Right kidney (tissue), 1 donor: ENCODE measurements around the gene NAA60.
"Not testable (repeated sequence)": the region's sequence is repeated elsewhere in the genome, so short reads cannot be mapped to it uniquely, and the experiment has no call there.

ENCODE experiments used
- DNase-seq: peaks from one replicate; pipeline ENCODE4 v3.0.0-alpha.2; 2016

NAA60 gene

DNA sequence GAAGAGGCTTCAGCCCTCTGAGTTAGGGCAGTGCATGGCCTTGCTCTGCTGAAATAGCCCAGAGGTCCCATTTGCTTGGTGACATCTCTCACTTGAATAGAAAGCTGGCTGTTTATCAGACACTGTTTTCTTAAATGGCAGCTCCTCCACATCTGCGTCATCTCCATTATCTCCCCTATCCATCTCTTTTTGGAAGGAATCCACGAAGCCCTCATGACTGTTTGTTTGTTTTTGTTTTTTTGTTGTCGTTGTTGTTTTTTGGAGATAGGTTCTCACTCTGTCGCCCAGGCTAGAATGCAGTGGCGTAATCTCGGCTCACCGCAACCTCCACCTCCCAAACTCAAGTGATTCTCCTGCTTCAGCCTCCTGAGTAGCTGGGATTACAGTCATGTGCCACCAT, 16.6 kb downstream of the NAA60 start:
- no peak for DNase-seq

DNA sequence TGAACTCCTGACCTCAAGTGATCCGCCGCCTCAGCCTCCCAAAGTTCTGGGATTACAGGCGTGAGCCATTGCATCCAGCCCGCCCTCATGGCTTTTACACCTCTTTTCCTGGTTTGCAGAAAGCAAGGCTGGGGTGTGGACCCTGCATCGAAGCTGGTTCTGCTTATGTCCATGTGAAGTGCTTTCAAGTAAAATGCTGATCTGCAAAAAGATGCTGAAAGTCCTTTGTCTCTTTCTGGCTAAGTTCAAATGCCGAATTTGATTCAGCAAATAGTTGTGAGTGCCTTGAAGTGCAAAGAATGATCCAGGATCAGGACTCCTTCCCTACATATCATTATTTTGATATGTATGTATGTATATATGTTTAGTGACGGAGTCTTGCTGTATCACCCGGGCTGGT, 17.1 kb downstream of the NAA60 start:
- DNase-seq = no peak

DNA sequence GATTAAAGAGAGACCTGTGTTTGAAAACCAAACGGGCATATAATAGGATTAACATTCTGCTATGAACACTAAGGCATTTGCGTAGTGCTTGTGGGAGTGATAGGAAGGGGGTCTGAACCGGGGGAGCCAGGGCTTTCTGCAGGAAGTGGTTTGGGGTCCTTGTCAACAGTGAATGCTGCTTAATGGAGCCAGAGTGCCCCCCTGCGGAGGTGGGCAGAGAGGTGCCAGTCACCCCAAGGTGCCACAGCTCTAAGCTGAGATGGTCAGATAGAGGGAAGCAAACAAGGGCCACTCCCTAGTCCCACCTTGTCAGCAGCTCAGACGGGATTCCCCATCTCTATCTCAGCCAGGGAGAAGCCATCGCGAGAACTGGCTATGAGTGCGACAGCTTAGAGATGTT, 17.7 kb downstream of the NAA60 start:
- no peak for DNase-seq

DNA sequence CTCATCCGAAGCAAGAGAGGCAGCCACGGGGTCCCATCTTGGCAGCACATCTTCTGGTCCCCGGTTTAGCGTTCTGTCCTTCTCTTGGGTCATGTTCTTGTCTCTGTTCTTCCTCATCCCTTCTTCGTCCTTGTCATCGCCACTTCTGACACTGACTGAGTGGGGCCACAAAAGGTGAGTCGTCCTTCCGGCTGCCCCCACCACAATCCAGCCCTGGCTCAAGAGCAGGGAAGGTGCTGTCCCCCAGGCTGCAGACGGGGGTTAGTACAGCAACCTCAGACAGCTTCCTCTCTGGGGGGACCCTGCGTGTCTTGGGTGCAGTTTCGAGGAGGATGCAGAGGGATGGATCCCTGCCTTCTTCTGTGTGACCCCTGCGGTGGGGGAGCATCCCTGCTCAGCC, 21.8 kb downstream of the NAA60 start:
- no peak for DNase-seq

DNA sequence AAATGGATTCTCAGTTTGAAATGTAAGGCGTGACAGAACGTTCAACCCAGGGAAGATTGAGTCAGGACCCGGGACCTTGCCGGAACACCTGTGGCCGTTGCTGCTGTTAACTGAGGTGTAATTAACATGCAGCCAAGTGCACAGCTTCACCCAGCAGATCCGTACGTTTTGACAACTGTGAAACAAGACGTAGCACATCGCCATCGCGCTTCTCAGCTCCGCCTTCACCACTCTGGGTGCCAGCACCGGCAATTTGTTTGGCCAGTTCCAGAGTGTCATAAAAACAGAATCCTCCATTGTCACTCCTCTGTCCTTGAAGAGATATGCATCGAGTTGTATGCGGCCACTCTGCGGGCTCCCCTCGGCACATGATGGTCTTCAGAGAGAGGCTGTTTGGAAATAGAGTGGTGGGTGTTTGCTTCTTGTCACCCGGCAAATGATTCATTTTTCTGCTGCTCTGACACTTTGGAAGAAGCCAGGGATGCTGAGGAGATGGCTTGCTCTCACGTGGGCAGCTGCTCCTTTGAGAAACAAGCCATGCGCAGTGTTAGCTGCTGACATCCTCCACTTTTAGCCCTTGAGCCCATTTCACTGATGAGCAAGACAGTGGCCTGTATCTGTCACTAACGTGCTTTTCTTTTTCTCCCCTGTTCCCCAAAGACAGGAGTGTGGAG, 22.6 kb downstream of the NAA60 start:
- DNase-seq = no peak

DNA sequence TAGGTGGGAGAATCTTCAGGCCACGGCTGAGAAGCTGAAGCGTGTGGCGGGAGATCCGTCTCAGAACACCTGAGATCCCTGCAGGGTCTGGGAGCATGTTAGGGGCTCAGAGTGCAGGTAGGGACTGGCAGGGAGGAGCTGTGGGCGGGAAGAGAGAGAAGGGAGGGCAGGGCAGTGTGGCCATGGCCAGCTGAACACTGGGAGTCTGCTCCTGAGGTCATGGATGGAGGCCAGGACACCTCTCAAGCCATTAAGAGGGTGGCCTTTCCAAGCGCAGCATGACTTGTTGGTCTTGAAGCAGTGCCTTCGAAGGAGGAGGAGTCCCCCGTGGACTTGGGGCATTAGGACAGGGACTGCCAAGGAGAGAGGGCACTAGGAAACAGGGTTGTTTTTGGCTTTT, 23.7 kb downstream of the NAA60 start:
- DNase-seq = no peak

DNA sequence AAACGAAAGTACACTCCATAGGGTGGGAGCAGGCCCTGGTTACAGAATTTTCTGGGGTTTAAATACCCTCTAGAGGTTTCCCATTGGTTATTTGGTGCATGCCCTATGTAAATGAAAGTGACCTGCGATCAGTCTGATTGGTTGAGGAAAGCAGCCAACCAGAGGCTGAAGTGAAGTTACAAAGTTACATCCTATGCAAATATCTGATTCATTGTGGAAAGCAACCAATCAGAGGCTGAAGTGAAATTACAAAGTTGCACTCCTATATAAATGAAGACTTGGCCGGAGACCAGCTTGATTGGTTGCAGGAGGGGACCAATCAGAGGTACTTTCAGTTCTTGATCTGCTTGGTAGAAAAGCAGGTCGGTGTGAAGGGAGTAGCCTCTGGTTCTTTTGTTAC, 24.4 kb downstream of the NAA60 start:
- no peak for DNase-seq

DNA sequence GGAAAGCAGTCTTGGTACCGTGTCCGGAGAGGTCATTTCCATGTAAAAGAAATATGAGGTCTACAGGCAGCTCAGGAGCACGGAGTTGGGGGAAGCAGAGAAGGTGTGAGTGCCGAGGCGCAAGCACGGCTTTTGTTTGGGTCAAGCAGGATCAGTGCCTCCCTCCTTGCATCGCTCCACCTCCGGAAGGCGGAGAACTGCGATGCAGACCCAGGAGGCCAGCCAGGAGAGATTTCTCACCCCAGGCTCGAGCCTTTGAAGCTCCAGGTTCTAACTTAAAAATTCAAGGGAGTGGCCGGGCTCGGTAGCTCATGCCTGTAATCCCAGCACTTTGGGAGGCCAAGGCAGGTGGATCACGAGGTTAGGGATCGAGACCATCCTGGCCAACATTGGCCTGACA, 25.0 kb downstream of the NAA60 start:
- DNase-seq = no peak

DNA sequence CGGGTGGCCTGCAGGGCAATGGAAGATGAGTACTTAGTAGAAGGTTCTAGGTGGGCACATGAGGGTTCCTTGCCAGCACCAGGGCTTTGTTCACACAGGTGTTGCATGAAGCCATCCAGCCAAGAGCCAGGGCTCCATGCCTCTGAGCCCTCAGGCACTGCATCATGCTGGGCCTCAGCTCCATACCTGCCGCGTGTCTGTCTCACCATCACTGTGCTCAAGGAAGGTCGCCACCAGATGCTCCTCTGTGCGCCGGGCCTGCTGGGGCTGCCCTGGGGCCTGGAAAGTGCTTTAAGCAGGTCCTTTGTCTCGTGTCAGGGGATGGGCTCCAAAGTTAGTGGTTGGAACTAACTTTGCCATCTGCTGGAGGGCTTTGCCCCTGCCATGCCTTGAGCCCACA, 26.3 kb downstream of the NAA60 start:
- DNase-seq = no peak

DNA sequence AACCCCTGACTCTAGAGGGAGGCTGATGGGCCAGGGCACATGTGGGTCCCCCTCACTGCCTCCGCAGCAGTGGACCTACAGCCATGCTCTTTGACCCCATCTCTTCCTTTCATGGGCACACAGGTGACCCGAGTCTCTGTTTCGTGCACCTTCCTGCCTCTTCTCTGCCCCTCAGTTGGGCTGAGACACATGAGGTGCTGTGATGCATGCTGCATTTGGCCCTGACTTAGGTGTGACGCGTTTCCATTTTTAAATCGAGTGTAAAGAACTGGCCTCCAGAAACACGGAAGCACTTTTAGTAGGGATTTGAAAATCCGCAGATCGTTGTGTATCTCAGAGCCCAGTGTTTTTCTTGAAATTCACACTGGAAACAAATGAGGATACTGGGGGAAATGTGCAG, 27.2 kb downstream of the NAA60 start:
- DNase-seq = no peak

DNA sequence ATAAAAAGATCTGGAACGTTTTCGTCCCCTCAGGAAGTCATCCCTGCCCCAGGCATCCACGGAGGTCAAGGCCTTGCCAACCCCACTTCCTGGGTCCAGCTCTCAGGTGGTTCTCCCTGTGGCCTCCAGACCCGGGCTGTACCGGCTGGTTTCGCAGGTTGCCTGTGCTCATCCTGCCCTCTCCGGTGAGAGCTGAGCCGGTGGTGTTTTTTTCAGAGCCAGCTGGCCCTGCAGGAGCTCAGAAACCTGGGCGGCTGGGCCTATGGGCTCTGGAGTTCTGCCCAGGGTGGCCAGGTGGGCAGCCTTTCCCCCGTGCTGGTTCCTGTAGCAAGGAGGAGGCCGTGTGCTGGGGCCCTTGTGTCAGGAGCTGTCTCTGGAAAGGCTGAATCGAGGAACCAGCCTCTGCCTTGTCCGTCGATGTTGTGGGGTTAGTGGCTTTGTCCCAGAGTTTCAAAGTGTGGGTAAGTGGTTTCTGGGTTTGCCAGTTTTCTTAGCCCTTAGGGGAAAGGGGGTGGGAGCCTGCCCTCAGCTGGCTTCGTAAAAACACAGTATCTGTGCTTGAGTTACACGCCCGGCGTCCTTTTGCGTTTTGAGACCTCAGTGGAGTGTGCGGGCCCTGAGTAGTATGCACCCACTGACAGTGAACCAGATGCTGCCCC, 28.2 kb downstream of the NAA60 start:
- no peak for DNase-seq

DNA sequence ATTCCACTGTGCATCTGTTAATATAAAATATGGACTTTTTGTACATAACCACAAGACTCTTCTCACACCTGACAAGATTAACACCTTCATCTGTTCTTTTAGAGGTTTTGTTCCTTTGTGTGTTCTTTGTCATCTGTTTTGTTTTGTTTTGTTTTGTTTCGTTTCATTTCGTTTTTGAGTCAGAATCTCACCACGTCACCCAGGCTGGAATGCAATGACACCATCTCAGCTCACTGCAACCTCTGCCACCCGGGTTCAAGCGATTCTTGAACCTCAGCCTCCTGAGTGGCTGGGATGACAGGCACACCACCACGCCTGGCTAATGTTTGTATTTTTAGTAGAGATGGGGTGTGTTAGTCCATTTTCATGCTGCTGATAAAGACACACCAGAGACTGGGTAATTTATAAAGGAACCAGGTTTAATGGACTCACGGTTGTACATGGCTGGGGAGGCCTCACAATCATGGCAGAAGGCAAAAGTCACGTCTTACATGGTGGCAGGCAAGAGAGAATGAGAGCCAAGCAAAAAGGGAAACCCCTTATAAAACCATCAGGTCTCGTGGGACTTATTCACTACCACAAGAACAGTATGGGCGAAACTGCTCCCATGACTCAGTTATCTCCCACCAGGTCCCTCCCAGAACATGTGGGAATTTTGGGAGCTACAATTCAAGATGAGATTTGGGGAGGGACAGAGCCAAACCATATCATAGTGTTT, 29.6 kb downstream of the NAA60 start:
- DNase-seq = no peak

DNA sequence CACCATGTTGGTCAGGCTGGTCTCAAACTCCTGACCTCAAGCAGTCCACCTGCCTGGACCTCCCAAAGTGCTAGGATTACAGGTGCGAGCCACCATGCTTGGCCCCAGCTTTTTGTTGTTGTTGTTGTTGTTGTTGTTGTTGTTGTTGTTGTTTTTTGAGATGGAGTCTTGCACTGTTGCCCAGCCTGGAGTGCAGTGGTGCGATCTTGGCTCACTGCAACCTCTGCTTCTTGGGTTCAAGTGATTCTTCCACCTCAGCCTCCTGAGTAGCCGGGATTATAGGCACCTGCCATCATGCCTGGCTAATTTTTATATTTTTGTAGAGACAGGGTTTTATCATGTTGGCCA, 30.1 kb downstream of the NAA60 start:
- DNase-seq = not testable (repeated sequence)

DNA sequence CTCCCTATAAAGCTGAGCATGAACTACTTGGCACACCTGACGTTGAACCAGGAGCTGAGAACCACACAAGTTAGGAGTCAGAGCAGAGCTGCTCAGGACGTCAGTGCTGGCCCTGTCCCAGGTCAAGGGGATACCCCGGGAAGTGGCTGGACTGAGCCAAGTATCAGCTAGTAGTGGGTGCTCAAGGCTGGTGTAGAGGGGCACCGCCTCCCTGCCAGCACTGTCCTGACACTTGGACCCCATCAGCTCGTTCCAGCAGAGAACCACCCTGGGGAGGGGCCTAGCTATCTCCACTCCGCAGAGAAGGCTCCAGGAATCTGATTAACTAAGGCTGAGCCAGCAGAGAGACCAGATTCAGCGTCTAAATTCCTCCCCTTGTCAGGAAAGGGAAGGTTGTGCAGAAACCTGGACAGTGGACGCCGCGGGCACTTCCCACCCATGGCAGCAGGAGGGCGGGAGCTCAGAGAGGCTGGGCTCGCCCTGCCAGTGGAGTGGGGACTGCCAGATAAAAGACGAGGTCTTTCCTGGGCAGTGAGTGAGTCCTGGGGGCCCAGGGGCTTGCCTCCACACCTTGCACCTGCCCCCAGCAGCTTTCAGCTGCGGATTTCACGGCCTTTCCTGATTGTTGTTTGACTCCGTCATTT, 30.8 kb downstream of the NAA60 start:
- no peak for DNase-seq

DNA sequence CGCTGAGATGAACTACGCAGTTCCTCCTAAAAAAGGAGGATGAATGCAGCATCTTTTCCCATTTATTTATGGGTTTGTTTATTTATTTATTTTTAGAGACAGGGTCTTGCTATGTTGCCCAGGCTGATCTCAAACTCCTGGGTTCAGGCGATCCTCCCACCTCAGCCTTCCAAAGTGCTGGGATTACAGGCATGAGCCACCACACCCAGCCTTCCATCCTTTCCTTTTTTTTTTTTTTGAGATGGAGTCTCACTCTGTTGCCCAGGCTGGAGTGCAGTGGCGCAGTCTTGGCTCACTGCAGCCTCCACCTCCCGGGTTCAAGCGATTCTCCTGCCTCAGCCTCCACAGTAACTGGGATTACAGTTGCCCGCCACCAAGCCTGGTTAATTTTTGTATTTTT, 31.4 kb downstream of the NAA60 start:
- DNase-seq = not testable (repeated sequence)

DNA sequence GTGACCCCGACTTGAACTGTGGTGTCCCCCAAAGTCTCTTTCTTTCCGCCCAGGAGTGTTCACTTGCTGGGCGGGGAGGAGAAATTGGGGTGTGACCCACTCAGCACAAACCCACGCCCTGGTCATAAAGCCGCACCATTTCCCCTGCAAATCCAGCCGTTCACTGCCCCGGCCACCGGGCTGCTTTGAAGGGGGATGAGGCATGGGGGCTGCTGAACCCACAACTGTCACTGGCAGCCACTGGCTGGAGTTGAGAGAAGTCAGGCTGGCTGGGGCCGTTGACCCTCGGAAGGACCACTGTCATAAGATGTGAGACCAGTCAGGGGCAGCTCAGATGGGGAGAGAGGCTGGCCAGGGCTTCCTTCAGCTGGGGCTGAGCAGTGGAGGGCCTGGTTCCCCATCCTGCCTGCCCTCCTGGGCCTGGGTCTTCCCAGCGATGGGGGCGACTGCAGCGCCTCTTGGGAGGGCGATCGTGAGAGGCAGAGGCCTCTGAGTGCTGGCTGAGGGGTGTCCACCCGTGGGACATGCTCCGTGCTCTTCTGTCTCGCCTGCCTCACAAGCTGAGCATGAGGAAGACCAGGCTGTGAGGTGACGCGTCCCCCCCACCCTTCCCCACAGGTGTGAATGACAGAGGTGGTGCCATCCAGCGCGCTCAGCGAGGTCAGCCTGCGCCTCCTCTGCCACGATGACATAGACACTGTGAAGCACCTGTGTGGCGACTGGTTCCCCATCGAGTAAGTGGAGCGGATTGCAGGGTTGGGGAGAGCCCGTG, 32.3 kb downstream of the NAA60 start:
- no peak for DNase-seq

DNA sequence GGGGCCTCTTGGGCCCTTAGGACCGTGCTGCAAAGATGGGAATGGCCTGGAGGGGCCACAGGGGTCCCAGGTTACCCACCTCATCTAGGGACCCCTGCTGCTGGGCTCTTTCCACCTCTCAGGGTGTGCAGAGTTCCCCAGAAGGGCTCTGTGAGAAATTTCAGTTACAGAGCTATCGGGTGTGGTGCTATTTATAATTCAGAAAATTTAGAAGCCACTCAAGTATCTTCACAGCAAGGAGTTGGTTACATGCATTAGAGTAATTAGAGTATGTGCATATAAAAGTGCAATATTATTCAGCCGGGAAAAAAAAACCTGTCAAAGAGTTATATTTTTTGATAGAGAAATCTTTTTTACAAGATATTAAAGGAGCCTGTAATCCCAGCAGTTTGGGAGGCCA, 32.9 kb downstream of the NAA60 start:
- DNase-seq = no peak

DNA sequence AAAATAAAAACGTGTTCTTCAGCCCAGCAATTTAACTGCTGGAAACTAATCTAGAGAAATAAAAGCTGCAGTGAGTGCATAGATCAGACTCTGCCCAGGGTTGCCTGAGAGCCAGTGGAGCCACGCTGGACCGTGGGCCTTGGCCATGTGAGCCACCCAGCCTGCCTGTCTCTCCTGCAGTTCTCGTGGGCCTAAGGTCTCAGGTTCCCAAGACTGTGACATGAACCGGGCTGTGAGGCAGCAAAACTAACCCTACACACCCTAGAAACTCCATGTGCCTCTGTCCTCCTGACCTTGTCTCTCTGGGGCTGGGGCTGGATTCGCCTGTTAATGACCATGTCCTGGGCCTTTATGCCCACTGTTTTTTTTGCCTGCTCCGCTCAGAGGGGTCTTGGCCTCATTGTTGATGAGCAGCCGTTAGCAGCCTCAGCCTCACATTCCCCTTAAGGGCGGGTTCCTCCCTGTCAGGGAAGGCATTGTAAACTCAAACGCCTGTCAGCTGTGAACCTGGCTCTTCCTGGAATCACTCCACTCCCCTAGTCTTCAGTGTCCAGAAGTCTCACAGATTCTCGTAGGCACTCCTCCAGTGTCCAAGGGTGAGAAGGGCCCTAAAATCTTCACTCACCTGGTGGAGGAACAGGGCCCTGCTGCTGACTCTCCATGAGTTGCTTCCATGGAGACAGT, 34.9 kb downstream of the NAA60 start:
- DNase-seq = no peak

DNA sequence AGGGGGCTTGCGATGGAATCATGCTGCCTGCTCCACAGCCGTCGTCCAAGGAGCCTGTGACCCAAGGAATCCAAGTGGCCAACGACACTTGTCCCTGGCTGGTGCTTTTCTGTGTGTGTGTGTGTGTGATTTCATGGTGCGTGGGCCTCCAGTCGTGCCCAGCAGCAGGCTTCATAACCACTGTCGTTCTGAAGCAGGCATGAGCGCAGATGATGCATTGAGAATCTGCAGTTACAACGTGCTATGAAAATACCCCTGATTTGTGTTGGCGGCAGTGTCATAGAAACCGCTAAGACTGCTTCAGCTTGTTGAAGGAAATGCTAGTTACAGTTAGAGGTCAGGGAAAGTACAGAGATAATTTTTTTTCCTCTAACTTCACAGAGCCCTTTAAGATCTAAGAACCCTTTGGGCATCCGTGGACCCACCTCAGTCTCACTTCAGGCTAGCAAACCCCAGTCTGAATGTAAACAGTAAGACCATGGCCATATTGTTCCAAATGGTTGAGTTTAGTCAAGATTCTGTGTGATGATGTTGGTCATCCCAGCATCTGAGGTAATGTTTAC, 36.3 kb downstream of the NAA60 start:
- DNase-seq = no peak

DNA sequence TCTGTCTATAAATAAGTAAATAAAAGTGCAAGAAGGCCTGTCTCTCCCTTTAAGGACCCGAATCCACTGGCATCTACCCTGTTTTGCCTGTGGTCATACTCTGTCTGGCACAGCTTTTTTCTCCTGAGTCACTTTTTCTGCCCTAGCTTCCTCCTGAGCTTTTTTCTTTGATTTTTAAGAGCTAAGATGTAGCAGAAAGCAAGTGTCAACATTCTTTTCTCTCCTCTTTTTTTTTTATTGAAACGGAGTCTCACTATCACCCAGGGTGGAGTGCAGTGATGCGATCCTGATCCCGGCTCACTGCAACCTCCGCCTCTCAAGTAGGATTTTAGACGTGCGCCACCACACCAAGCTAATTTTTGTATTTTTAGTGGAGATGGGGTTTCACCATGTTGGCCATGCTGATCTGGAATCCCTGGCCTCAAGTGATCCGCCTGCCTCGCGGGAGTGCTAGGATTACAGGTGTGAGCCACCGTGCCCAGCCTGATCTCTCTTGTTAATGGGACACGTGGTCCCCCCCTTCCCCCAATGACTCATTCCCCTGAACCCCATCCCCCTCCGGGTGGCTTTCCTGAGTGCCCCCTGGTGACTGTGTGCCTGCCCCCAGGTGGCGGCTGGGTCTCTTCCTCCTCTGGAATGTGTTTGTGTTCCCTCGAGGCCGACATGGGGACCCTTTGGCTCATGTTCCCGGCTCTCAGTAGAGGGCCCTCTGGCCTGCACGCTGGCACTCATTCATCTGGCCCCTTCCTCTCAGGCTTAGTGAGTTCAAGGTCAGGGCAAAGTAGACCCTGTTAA, 37.6 kb downstream of the NAA60 start:
- no peak for DNase-seq
